VCaP (cell line): ENCODE measurements around the gene ISYNA1.
"Not testable (repeated sequence)": the region's sequence is repeated elsewhere in the genome, so short reads cannot be mapped to it uniquely, and the experiment has no call there.

ENCODE experiments used
- H3K27ac ChIP-seq: fragments of 450-650 bp; 2 replicates; pipeline ENCODE4 v1.5.1; 2017
- TF ChIP-seq, protein P1 (sequence below): fragments of 450-650 bp; conservative IDR thresholded peaks from 2 replicates; pipeline ENCODE4 v1.5.1; 2017; ENCODE audit warnings: mild to moderate bottlenecking, moderate library complexity

The ISYNA1 gene

DNA sequence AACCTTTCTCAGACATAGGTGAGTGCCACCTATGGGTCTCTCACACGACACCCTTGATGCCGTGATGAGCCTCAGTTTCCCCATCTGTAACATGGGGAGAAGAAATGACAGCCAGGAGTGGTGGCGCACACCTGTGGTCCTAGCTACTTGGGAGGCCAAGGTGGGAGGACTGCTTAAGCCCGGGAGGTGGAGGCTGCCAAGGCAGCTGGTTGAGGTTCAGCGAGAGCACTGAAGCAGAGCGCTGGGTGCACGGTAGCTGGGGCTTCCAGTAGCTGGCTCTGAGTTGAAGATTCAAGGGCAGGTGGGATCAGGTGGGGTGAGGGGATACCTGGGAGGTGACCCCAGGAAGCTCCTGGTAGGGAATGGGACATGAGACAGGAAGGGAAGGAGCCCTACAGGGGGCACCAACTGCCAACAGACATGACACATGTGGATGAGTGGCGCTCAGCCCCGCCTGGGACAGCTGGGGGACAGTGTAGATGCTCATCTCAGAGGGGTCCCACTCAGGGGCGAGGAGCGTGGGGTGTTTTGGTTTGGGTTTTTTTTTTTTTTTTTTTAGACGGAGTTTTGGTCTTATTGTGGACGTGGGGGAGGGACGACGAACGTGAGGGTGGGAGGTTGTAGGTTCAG is 25.2 kb downstream of the ISYNA1 start:
- TF ChIP-seq, protein P1, sequence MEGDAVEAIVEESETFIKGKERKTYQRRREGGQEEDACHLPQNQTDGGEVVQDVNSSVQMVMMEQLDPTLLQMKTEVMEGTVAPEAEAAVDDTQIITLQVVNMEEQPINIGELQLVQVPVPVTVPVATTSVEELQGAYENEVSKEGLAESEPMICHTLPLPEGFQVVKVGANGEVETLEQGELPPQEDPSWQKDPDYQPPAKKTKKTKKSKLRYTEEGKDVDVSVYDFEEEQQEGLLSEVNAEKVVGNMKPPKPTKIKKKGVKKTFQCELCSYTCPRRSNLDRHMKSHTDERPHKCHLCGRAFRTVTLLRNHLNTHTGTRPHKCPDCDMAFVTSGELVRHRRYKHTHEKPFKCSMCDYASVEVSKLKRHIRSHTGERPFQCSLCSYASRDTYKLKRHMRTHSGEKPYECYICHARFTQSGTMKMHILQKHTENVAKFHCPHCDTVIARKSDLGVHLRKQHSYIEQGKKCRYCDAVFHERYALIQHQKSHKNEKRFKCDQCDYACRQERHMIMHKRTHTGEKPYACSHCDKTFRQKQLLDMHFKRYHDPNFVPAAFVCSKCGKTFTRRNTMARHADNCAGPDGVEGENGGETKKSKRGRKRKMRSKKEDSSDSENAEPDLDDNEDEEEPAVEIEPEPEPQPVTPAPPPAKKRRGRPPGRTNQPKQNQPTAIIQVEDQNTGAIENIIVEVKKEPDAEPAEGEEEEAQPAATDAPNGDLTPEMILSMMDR: no peak
- H3K27ac ChIP-seq: no peak overlapping the region

DNA sequence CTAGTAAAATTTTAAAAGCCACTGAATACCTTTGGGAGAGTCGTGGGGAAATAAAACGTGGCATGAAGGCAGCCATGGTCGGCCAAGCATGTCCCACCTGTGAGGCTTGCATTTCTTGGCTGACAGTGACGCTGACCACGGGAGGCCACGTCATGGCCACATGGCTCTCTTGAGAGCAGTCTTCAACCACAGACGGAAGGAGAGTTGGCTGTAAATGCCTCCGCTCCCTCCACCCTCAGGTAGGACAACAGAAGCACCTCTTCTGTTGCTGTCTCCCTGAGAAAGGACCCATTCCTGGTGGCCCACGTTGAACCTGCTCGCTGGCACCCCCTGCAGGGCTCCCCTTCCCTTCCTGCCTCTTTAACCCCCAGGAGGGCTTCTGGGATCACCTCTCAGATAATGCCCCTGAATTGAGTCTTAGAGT is 29.9 kb downstream of the ISYNA1 start:
- no peak overlapping the region for H3K27ac ChIP-seq
- TF ChIP-seq, protein P1: peak; percentile 63

DNA sequence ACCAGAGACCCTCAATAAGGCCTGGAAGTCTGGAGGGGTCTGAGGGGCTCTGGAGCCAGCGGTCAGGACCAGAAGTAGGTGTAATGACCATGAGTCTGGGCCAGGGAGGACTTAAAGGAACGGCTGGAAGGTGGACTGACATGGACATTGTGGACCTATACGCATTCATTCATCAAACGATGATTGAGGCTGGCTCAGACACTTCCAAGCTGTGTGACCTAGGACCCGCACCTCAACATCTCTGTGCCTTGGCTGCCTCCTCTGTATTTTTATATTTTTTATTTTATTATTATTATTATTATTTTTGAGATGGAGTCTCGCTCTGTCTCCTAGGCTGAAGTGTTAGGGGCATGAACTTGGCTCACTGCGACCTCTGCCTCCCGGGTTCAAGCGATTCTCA is 31.2 kb downstream of the ISYNA1 start:
- no peak overlapping the region for H3K27ac ChIP-seq
- TF ChIP-seq, protein P1: no peak

DNA sequence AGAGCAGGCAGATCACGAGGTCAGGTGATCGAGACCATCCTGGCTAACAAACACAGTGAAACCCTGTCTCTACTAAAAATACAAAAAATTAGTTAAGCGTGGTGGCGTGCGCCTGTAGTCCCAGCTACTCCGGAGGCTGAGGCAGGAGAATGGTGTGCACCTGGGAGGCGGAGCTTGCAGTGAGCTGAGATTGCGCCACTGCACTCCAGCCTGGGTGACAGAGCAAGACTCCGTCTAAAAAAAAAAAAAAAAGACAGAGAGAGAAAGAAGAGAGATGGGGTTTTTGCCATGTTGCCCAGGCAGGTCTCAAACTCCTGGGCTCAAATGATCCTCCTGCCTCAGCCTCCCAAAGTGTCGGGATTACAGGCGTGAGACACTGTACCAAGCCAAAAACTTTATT is 32.2 kb downstream of the ISYNA1 start:
- not testable (repeated sequence) for H3K27ac ChIP-seq

DNA sequence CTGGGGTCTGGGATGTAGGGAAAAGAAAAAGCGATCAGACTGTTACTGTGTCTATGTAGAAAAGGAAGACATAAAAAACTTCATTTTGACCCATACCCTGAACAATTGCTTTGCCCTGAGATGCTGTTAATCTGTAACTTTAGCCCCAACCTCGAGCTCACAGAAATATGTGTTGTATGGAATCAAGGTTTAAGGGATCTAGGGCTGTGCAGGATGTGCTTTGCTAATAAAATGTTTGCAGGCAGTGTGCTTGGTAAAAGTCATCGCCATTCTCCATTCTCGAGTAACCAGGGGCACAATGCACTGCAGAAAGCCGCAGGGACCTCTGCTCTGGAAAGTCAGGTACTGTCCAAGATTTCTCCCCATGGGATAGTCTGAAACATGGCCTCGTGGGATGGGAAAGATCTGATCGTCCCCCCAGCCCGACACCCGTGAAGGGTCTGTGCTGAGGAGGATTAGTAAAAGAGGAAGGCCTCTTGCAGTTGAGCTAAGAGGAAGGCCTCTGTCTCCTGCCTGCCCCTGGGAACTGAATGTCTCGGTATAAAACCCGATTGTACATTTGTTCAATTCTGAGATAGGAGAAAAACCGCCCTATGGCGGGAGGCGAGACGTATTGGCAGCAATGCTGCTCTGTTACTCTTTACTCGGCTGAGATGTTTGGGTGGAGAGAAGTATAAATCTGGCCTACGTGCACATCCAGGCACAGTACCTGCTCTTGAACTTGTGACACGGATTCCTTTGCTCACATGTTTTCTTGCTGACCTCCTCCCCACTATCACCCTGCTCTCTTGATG is 35.3 kb downstream of the ISYNA1 start:
- peak overlapping the region; percentile 48 for H3K27ac ChIP-seq

DNA sequence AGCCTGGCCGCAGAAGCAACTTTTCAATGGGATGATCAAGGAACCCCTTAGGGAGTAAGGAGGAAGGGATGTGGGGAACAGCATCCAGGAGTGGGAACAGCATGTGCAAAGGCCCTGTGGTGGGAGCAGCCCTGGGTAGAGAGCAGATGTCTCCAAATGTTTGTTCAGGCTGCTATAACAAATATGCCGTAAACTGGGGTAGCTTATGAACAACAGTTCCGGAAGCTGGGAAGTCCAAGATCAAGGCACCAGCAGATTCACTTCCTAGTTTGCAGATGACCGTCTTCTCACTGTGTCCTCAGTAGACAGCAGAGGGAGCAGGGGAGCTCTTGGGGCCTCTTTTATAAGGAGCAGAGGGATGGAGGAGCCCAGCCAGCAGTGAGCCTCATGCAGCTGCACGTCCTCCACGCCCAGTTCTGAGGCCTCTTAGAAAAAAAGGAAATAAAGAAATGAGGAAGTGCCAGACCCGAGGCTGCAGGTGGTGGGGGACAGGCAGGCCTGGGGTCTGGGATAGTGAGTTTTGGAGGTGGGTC is 36.3 kb downstream of the ISYNA1 start:
- peak overlapping the region; percentile 48 for H3K27ac ChIP-seq
- TF ChIP-seq, protein P1: peak; percentile 59

DNA sequence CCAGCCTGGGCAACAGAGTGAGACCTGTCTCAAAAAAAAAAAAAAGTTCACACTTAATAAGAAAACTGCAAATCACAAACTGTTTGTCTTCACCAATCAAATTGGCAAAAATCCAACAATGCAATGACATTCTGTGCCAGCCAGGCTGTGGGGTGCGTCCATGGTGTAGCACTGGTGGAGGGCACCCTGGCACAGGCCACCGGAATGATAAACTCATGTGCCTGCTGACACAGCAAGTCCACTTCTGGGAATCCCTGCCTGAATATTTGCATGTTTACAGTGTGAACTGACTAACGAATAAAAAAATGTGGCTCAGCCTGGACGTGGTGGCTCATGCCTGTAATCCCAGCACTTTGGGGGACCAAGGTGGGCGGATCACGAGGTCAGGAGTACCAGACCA is 38.9 kb downstream of the ISYNA1 start:
- H3K27ac ChIP-seq: peak overlapping the region; percentile 80
- TF ChIP-seq, protein P1: no peak

DNA sequence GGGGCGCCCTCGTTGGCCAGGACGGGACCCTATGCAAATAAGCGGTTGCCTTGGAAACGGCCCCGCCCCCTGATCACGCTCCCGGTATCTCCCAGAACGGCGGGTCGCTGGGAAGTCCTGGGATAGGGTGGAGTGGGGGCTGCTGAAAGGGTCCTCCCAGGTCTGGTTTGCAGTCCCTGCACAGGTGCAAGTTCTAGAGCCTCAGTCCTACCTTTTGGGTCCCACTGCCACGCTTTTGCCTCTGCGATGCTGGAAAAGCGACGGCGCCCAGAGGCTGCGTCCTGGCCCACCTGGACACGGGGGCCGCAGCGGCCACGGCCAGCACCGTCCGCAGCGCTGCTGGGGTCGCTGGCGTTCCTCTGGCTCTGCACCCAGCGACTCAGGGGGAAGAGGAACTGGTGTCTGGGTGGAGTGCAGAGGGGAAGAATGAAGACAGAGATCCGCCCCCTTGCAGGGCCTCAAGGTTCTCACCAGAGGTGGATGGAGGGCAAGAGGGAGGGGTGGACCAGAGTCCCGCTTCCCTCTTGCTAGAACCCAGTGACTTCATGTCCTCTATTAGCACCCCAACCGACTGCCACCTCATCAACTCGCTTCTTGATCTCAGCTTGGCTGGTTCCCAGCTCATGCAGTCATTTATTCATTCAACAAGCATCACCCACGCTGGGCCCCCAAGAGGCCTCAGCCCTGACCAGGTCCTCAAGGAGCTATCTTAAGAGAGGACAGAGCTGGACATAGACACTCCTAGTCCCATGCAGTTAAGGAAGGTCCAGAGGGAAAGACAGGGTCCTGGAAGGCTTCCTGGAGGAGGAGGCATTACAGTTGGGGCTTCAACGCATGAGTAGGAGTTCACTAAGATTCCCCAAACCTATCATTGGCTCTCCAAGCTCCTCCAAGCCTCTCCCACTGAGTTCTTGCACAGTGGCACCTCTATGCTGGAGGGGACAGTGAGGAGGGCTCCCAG is 40.4 kb downstream of the ISYNA1 start, which contains the start of gene LRRC25:
Gene LRRC25 (minus strand): TSS at position 381 of the 961 bp plus-strand sequence. CDS start 659 bp downstream, outside the sequence.
- TF ChIP-seq, protein P1: no peak
- peak within 1 kb of the TSS; percentile 80 for H3K27ac ChIP-seq
